ENCODE measurements around the gene PITPNM3. TPM values are rescaled to one million over a fixed set of nuclear protein-coding genes. Genes with fewer than 3 reads are reported as not detected.

The PITPNM3 gene
- total RNA-seq, 2 experiments from 2014 or later, result 0.53 to 0.63 TPM

Other genes starting within 250 kb of the PITPNM3 start
- gene AIPL1, start 121.4 kb downstream of the PITPNM3 start, total RNA-seq, result not detected
- gene PIMREG, start 112.1 kb downstream of the PITPNM3 start, total RNA-seq, result 10 to 100 TPM; 21.2 TPM
- gene KIAA0753, start 84.2 kb upstream of the PITPNM3 start, total RNA-seq, result 10 to 100 TPM; 13.0 to 14.6 TPM
- 10 to 100 TPM; 70.6 to 71.1 TPM for gene TXNDC17, start 84.5 kb upstream of the PITPNM3 start, total RNA-seq
- 10 to 100 TPM; 26.0 to 26.3 TPM for gene MED31, start 95.0 kb upstream of the PITPNM3 start, total RNA-seq
- 1 to 10 TPM; 1.1 to 1.9 TPM for gene C17orf100, start 95.2 kb upstream of the PITPNM3 start, total RNA-seq
- gene SLC13A5, start 156.8 kb upstream of the PITPNM3 start, total RNA-seq, result not detected
- gene XAF1, start 199.5 kb upstream of the PITPNM3 start, total RNA-seq, result 100 to 1,000 TPM; 408 TPM
- 1 to 10 TPM; 1.1 to 1.7 TPM for gene FBXO39, start 219.7 kb upstream of the PITPNM3 start, total RNA-seq